DMS 273 (cell line): ENCODE measurements around the gene KATNIP.
"Not testable (repeated sequence)": the region's sequence is repeated elsewhere in the genome, so short reads cannot be mapped to it uniquely, and the experiment has no call there.

Experiments
- DNase-seq: peaks from one replicate; lab custom pipeline; 2025; ENCODE audit not compliant: unreplicated experiment; lab: John Stamatoyannopoulos, UW

The KATNIP gene

GRCh38 chr16:27534256-27534655 lies 15.7 kb upstream of the KATNIP start:
- no peak for DNase-seq

- no peak for DNase-seq
Observed at GRCh38 chr16:27538528-27538927, 11.4 kb upstream of the KATNIP start.

- DNase-seq: no peak
Observed at GRCh38 chr16:27539120-27539519, 10.8 kb upstream of the KATNIP start.

DNA sequence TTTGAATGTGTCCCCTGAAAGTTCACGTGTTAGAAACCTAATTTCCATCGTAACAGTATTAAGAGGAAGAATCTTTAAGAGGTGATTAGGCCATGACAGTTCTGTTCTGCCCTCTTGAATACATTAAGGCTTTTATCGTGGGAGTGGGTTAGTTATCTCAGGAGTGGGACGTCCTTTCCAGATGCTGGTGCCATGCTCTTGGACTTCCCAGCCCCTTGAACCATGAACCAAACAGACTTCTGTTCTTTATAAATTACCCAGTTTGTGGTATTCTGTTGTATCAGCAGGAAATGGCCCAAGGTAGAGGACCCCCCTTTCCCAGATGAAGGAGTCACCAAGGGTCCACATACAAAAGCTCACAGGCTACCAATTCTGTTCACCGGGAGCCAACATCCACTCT lies 10.3 kb upstream of the KATNIP start:
- no peak for DNase-seq

GRCh38 chr16:27543801-27544200 lies 6.1 kb upstream of the KATNIP start:
- DNase-seq: no peak

GRCh38 chr16:27544671-27545070 lies 5.3 kb upstream of the KATNIP start:
- no peak for DNase-seq

- DNase-seq: peak; percentile 89
Observed at GRCh38 chr16:27547134-27547533, 2.8 kb upstream of the KATNIP start.

- no peak for DNase-seq
Observed at GRCh38 chr16:27547851-27548250, 2.1 kb upstream of the KATNIP start.

DNA sequence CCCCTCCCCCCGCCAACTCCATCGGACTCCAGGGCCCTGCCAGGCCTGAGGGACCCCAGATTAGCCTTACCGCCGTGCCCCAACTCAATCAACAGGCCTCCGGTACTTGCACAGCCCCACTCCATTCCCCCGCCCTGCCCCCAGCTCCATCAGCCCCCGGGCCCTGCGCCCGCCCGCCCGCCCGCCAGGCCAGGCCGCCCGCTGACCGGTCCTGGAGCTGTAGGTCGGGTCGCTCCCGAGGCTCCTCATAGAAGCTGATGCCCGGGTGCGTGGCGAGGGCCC lies 539 bp upstream of the KATNIP start:
- no peak for DNase-seq

GRCh38 chr16:27550582-27550920 lies 607 bp downstream of the KATNIP start:
- DNase-seq: peak; percentile 34

DNA sequence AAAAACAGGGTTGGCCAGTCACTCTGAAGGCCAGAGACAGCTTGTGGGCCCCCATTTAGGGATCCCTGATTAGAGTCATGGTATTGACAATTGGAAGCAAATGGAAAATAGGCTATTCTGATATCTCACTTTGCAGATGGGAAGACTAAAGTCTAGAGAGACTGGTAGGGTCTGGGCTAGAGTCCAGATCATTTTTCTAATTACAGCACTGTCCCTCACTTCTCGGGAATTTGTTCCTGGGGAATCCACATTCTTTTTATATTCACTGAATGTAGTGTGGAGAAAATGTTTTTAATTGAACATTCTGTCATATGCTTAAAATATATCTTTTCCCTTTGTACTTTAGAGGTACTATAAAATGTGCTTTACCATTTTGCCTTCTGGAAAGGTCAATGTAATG lies 1.1 kb downstream of the KATNIP start:
- no peak for DNase-seq

GRCh38 chr16:27556471-27556870 lies 6.5 kb downstream of the KATNIP start:
- DNase-seq: no peak

- DNase-seq: no peak
Observed at GRCh38 chr16:27558434-27558833, 8.5 kb downstream of the KATNIP start.

GRCh38 chr16:27558932-27559331 lies 9.0 kb downstream of the KATNIP start:
- DNase-seq: no peak

GRCh38 chr16:27561216-27561615 lies 11.3 kb downstream of the KATNIP start:
- no peak for DNase-seq

- peak; percentile 22 for DNase-seq
Observed at GRCh38 chr16:27564224-27564623, 14.3 kb downstream of the KATNIP start.

DNA sequence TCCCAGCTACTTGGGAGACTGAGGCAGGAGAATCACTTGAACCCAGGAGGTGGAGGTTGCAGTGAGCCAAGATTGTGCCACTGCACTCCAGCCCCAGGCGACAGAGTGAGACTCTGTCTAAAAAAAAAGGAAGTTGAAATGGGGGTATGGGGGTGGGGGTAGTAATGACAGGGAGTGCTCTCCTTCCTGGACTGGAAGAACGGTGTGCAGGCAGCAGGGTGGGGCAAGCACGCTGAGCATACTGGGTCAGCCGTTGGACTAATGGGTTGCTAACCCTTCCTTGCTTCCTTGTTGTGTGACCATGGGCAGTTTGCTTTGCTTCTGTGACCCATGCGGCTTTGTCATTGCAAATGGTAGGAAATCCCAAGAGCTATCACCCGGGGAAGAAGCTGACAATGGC lies 16.5 kb downstream of the KATNIP start:
- DNase-seq: no peak

DNA sequence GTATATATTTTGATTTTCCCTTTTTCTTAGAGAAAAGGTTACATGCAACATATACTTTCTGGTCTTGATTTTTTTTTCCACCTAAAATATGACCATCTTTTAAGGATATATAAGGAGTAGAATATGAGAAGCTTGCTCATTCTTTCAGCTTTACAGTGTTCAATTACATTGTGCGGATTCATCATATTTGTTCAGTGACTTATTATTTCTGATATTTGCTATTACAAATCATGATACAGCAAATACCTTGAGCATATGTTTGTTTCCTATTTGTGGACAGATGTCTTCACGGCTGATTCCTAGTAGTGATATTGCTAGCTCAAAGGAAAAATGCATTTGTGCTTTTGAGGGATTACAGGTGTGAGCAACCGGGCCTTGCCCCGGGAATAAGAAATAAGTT lies 18.1 kb downstream of the KATNIP start:
- DNase-seq: no peak

DNA sequence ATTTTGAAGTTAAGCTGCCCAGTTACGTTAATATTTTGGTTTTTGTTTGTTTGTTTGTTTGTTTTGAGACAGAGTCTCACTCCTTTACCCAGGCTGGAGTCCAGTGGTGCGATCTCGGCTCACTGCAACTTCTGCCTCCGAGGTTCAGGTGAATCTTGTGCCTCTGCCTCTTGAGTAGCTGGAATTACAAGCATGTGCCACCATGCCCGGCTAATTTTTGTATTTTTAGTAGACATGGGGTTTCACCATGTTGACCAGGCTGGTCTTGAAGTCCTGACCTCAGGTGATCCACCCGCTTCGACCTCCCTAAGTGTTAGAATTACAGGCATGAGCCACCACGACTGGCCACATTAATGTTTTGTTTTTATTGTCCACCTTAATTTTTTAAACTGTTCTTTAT lies 21.0 kb downstream of the KATNIP start:
- DNase-seq: not testable (repeated sequence)

GRCh38 chr16:27571433-27572326 lies 21.7 kb downstream of the KATNIP start:
- DNase-seq: no peak

DNA sequence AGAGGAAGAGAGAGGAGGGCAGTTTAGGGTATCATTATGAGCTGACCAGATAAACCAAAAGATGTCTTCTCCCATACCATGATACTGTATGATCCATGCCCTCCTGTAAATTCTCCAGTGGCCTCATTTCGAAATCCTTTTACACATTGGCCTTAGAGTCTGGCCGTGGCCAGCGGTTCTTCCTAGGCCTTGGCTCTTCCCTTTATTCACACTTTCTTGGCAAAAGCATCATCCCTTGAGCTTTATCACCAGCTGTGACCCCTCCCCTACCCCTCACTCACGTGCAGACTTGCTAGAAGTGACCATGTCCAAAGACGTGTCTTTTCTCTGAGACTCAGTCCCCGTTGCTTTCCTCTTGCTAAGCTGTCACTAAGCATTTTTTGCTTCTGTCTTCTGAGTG lies 22.8 kb downstream of the KATNIP start:
- no peak for DNase-seq

DNA sequence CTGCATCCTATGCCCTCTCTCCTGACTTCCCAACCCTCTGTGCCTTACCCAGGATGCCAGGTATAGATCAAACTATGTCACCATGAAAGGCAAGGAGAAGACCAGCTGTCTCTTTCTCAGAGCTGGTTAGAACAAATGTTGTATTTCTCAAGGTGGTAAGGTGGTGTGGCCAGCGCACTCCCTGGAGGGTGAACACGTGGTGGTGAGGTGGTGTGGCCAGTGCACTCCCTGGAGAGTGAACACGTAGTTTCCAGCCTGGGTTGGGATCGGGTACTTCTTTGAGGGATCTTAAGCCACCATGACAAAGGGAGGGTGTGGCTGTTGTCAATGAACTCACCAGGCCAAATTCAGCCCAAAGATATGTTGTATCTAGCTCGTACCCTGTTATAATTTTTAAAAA lies 26.8 kb downstream of the KATNIP start:
- no peak for DNase-seq
